Neural cell (in vitro differentiated cells): ENCODE measurements around the gene KCTD16. TPM values are rescaled to one million over a fixed set of nuclear protein-coding genes. Genes with fewer than 3 reads are reported as not detected.

Experiments used
- H2AFZ ChIP-seq: fragments of 200-600, 300-800 bp; sonication (generic), shearing (Covaris generic); 2 replicates; pipeline ENCODE4 v1.6.0; 2014; ENCODE audit warnings: low read depth, mild to moderate bottlenecking, antibody characterized with exemption, low read length, moderate library complexity
- H3F3A ChIP-seq: fragments of 200-600 bp; shearing (Covaris generic); 2 replicates; pipeline ENCODE4 v1.6.1; 2016; ENCODE audit warnings: mild to moderate bottlenecking, moderate library complexity, mixed read lengths, antibody characterized with exemption, low read length; ENCODE audit not compliant: insufficient read depth, poor library complexity, severe bottlenecking
- H3K27ac ChIP-seq: fragments of 200-600, 300-800 bp; sonication (generic), shearing (Covaris generic); 2 replicates; pipeline ENCODE4 v1.5.1; 2014; ENCODE audit warnings: mild to moderate bottlenecking, low read length, moderate library complexity
- H3K27me3 ChIP-seq: fragments of 300-800, 200-600 bp; sonication (generic), shearing (Covaris generic); 2 replicates; pipeline ENCODE4 v1.6.0; 2014; ENCODE audit warnings: mild to moderate bottlenecking, low read depth, low read length, moderate library complexity; ENCODE audit not compliant: insufficient read depth
- H3K36me3 ChIP-seq: fragments of 300-800, 200-600 bp; sonication (generic), shearing (Covaris generic); 2 replicates; pipeline ENCODE4 v1.5.1; 2014; ENCODE audit warnings: mild to moderate bottlenecking, antibody characterized with exemption, low read length, moderate library complexity; ENCODE audit not compliant: insufficient read depth
- H3K4me2 ChIP-seq: fragments of 300-800, 200-600 bp; sonication (generic), shearing (Covaris generic); 2 replicates; pipeline ENCODE4 v1.6.0; 2014; ENCODE audit warnings: mild to moderate bottlenecking, low read length
- H3K4me3 ChIP-seq: fragments of 300-800, 200-600 bp; sonication (generic), shearing (Covaris generic); 2 replicates; pipeline ENCODE4 v1.5.1; 2014; ENCODE audit warnings: mild to moderate bottlenecking, low read length, moderate library complexity
- H3K79me2 ChIP-seq: fragments of 200-600 bp; shearing (Covaris generic); replicated peaks from 2 replicates; pipeline ENCODE4 v1.6.0; 2014; ENCODE audit warnings: mild to moderate bottlenecking, low read length, moderate library complexity; ENCODE audit not compliant: insufficient read depth
- H3K9ac ChIP-seq: fragments of 300-800, 200-600 bp; sonication (generic), shearing (Covaris generic); 2 replicates; pipeline ENCODE4 v1.6.1; 2016; ENCODE audit warnings: mild to moderate bottlenecking, low read length, mixed read lengths
- H3K9me2 ChIP-seq: fragments of 200-600 bp; shearing (Covaris generic); 2 replicates; pipeline ENCODE4 v1.6.1; 2016; ENCODE audit warnings: mild to moderate bottlenecking, low read length, mixed read lengths; ENCODE audit not compliant: insufficient read depth
- H3K9me3 ChIP-seq: fragments of 200-600, 300-800 bp; sonication (generic), shearing (Covaris generic); 2 replicates; pipeline ENCODE4 v1.6.1; 2016; ENCODE audit warnings: mild to moderate bottlenecking, mixed run types, low read length, moderate library complexity, mixed read lengths
- H4K20me1 ChIP-seq: fragments of 200-600 bp; shearing (Covaris generic); 2 replicates; pipeline ENCODE4 v1.6.1; 2016; ENCODE audit warnings: mild to moderate bottlenecking, mixed run types; ENCODE audit not compliant: insufficient read depth
- EP300 ChIP-seq: fragments of 450-650 bp; conservative IDR thresholded peaks from 2 replicates; pipeline ENCODE4 v1.6.1; 2014; ENCODE audit warnings: antibody characterized with exemption, mild to moderate bottlenecking, moderate library complexity; ENCODE audit not compliant: poor library complexity, severe bottlenecking
- EZH2 ChIP-seq: fragments of 200-600, 300-800 bp; shearing (Covaris generic), sonication (generic); IDR thresholded peaks from 2 replicates; pipeline ENCODE4 v1.6.1; 2014; ENCODE audit warnings: antibody characterized with exemption, low read length, borderline replicate concordance, mild to moderate bottlenecking; ENCODE audit not compliant: insufficient read depth, poor library complexity, severe bottlenecking
- MXI1 ChIP-seq: fragments of 450-650 bp; conservative IDR thresholded peaks from 2 replicates; pipeline ENCODE4 v1.6.1; 2014; ENCODE audit warnings: antibody characterized with exemption, mild to moderate bottlenecking; ENCODE audit not compliant: poor library complexity, severe bottlenecking
- POLR2AphosphoS5 ChIP-seq: IDR thresholded peaks from 2 replicates; pipeline ENCODE4 v1.6.1; 2012
- RAD21 ChIP-seq: fragments of 450-650 bp; conservative IDR thresholded peaks from 2 replicates; pipeline ENCODE4 v1.6.1; 2014; ENCODE audit warnings: antibody characterized with exemption, mild to moderate bottlenecking, moderate library complexity
- SMC3 ChIP-seq: fragments of 450-650 bp; conservative IDR thresholded peaks from 2 replicates; pipeline ENCODE4 v1.6.1; 2014; ENCODE audit warnings: antibody characterized with exemption, mild to moderate bottlenecking, moderate library complexity; ENCODE audit not compliant: poor library complexity
- TAF1 ChIP-seq: IDR thresholded peaks from 2 replicates; pipeline ENCODE4 v1.6.1; 2012; ENCODE audit warnings: low read depth
- polyA plus RNA-seq: library from polyadenylated mRNA; depleted of rRNA; stranded (reverse); fragments of >200 nt; gene quantifications from 2 replicates; pipeline ENCODE4 v1.2.3, GENCODE V29; 2014
- TF ChIP-seq, protein P1 (sequence below): IDR thresholded peaks from 2 replicates; pipeline ENCODE4 v1.6.1; 2012; ENCODE audit warnings: borderline replicate concordance
- TF ChIP-seq, protein P2 (sequence below): fragments of 450-650 bp; IDR thresholded peaks from 2 replicates; pipeline ENCODE4 v1.5.1; 2014; ENCODE audit warnings: antibody characterized with exemption, mild to moderate bottlenecking, moderate library complexity; ENCODE audit not compliant: poor library complexity, severe bottlenecking

The KCTD16 gene
- polyA plus RNA-seq, 1 donor from 2014 or later, result 7.1 TPM

DNA sequence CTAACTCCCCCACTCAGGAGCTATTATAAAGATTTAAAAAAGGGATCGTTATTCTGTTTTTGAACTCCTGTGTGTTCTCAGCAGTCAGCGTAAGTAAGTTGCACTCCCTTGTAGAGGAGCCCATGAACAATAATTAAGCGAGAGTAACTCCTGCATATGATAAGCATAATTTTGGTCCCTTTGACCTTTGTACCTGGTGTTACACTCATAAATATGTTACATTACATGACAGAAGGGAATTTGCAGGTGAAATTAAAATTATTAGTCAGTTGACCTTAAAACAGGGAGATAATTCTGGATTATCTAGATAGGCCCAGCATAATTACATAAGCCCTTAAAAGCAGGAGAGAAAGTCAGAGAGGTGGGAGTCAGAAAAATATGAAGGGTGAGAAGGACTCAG lies 197.3 kb downstream of the KCTD16 start:
- no peak overlapping the region for H3K4me2 ChIP-seq
- no peak overlapping the region for H3K9ac ChIP-seq
- no peaks in the 10 kb centered on the region for H4K20me1 ChIP-seq
- no peak for TF ChIP-seq MXI1
- TF ChIP-seq, protein P1, sequence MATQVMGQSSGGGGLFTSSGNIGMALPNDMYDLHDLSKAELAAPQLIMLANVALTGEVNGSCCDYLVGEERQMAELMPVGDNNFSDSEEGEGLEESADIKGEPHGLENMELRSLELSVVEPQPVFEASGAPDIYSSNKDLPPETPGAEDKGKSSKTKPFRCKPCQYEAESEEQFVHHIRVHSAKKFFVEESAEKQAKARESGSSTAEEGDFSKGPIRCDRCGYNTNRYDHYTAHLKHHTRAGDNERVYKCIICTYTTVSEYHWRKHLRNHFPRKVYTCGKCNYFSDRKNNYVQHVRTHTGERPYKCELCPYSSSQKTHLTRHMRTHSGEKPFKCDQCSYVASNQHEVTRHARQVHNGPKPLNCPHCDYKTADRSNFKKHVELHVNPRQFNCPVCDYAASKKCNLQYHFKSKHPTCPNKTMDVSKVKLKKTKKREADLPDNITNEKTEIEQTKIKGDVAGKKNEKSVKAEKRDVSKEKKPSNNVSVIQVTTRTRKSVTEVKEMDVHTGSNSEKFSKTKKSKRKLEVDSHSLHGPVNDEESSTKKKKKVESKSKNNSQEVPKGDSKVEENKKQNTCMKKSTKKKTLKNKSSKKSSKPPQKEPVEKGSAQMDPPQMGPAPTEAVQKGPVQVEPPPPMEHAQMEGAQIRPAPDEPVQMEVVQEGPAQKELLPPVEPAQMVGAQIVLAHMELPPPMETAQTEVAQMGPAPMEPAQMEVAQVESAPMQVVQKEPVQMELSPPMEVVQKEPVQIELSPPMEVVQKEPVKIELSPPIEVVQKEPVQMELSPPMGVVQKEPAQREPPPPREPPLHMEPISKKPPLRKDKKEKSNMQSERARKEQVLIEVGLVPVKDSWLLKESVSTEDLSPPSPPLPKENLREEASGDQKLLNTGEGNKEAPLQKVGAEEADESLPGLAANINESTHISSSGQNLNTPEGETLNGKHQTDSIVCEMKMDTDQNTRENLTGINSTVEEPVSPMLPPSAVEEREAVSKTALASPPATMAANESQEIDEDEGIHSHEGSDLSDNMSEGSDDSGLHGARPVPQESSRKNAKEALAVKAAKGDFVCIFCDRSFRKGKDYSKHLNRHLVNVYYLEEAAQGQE, result no peak
- TF ChIP-seq POLR2AphosphoS5, result no peak
- no peak for TF ChIP-seq SMC3
- TF ChIP-seq, protein P2, sequence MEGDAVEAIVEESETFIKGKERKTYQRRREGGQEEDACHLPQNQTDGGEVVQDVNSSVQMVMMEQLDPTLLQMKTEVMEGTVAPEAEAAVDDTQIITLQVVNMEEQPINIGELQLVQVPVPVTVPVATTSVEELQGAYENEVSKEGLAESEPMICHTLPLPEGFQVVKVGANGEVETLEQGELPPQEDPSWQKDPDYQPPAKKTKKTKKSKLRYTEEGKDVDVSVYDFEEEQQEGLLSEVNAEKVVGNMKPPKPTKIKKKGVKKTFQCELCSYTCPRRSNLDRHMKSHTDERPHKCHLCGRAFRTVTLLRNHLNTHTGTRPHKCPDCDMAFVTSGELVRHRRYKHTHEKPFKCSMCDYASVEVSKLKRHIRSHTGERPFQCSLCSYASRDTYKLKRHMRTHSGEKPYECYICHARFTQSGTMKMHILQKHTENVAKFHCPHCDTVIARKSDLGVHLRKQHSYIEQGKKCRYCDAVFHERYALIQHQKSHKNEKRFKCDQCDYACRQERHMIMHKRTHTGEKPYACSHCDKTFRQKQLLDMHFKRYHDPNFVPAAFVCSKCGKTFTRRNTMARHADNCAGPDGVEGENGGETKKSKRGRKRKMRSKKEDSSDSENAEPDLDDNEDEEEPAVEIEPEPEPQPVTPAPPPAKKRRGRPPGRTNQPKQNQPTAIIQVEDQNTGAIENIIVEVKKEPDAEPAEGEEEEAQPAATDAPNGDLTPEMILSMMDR, result no peak
- no peak for TF ChIP-seq RAD21
- no peak for TF ChIP-seq EZH2
- TF ChIP-seq TAF1, result no peak
- TF ChIP-seq EP300, result no peak
- H2AFZ ChIP-seq, result no peak overlapping the region
- no peaks in the 10 kb centered on the region for H3K27me3 ChIP-seq
- no peaks in the 10 kb centered on the region for H3K79me2 ChIP-seq
- no peak overlapping the region for H3K27ac ChIP-seq
- H3K4me3 ChIP-seq, result no peak overlapping the region
- no peaks in the 10 kb centered on the region for H3K9me3 ChIP-seq
- no peaks in the 10 kb centered on the region for H3K9me2 ChIP-seq
- no peaks in the 10 kb centered on the region for H3F3A ChIP-seq
- H3K36me3 ChIP-seq, result no peaks in the 10 kb centered on the region

DNA sequence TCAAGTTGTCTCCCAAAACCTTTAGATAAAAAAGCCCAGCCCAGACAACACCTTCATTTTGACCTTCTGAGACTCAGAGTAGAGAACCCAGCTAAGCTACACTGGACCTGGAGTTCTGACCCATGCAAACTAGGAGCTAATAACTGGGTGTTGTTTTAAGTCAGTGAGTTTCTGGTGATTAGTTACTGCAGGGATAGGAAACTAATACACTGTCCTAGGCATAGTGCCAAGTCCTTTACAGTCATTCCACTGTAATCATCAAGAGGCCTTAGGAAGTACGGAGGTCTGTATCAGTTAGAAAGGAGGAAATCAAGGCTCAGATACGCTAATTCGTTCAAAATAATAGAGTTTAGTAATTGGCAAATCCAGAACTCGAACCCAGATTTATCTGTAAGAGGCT lies 197.9 kb downstream of the KCTD16 start:
- H3F3A ChIP-seq, result no peaks in the 10 kb centered on the region
- H3K4me2 ChIP-seq, result no peak overlapping the region
- H3K79me2 ChIP-seq, result no peaks in the 10 kb centered on the region
- H3K27me3 ChIP-seq, result no peaks in the 10 kb centered on the region
- no peak overlapping the region for H3K4me3 ChIP-seq
- TF ChIP-seq, protein P1, result no peak
- no peak for TF ChIP-seq POLR2AphosphoS5
- TF ChIP-seq EP300, result no peak
- no peak for TF ChIP-seq TAF1
- TF ChIP-seq MXI1, result no peak
- TF ChIP-seq, protein P2, result no peak
- TF ChIP-seq RAD21, result no peak
- no peak for TF ChIP-seq SMC3
- no peak for TF ChIP-seq EZH2
- H2AFZ ChIP-seq, result no peak overlapping the region
- H3K9me3 ChIP-seq, result no peaks in the 10 kb centered on the region
- no peaks in the 10 kb centered on the region for H3K36me3 ChIP-seq
- H3K9ac ChIP-seq, result no peak overlapping the region
- no peaks in the 10 kb centered on the region for H3K9me2 ChIP-seq
- no peak overlapping the region for H3K27ac ChIP-seq
- no peaks in the 10 kb centered on the region for H4K20me1 ChIP-seq
